Measurements from ENCODE around the gene GAP43. TPM values are rescaled to one million over a fixed set of nuclear protein-coding genes. Genes with fewer than 3 reads are reported as not detected.

The GAP43 gene, protein sequence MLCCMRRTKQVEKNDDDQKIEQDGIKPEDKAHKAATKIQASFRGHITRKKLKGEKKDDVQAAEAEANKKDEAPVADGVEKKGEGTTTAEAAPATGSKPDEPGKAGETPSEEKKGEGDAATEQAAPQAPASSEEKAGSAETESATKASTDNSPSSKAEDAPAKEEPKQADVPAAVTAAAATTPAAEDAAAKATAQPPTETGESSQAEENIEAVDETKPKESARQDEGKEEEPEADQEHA
- total RNA-seq, result not detected

DNA sequence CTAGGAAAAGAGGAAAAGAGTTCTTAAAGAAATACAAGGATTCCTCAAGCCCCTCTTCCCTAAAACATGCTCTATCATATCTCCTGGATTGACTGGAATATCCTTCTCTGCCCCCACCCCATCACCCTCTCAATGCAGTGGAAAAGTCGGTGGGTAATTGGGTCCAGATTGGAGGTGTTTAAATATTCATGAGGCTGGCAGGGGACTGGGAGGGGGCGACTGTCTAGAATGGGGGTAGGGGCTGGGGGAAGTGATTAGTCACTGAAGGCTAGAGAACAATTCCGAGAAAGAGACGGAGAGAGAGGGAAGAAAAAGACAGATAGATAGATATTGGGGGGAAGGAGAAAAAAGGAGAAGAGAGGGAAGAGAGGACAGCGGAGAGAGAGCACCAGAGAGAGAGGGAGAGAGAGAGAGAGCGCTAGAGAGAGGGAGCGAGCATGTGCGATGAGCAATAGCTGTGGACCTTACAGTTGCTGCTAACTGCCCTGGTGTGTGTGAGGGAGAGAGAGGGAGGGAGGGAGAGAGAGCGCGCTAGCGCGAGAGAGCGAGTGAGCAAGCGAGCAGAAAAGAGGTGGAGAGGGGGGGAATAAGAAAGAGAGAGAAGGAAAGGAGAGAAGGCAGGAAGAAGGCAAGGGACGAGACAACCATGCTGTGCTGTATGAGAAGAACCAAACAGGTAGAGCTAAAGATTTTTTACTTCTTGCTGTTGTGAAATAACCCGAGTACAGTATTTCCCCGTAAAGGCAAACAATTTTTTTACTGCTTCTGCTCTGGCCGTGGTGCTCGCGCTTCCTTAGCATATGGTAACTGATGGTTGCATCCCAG, at the start of gene GAP43:
Gene GAP43, plus strand, starts transcription at position 467 of the 825 bp plus-strand sequence. Its CDS starts 180 bp downstream, at position 647.
- no peak for DNase-seq
- ATAC-seq, result peak in 1 of 2 donors; percentile 66
- Mint-ChIP-seq H3K27me3 (ENCODE audit: low read depth) (peaks cover 37% of the 10 kb centered on the region), H3K4me3 (no peak within 1 kb of the TSS), H3K9me3 (no peaks in the 10 kb centered on the region), H3K36me3 (ENCODE audit: insufficient read depth) (no peaks in the 10 kb centered on the region), H3K4me1 (ENCODE audit: low read depth) (peaks cover 7% of the 10 kb centered on the region)

DNA sequence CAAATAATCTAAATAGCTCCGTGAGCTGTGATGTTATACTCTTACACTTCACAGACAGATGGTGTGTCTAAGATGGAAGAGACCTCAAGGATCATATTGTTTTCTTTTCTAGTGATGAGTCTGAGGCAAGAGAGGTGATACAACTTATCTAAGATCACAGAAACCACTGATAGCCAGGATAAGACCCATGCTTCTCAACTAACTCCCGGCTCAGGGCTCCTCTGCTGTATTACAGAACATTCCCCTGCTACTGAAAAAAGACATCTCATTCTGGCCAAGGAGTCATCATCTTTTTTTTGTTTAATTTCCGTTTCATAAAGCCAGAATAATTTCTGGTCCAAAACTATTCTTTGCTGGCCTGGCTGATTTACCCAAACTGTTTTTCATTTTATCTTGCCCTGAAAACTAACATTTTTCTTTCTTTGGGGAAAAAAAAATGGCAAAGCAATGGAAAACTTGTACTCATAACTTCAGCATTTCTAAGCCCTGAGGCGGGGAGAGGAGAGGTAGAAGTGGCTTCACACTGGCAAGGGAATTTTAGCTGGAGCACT, 46.9 kb upstream of the GAP43 start:
- Mint-ChIP-seq H3K27me3 (ENCODE audit: low read depth) (peaks cover 23% of the 10 kb centered on the region), H3K4me3 (no peak overlapping the region), H3K9me3 (no peaks in the 10 kb centered on the region), H3K36me3 (ENCODE audit: insufficient read depth) (no peaks in the 10 kb centered on the region), H3K4me1 (ENCODE audit: low read depth) (no peaks in the 10 kb centered on the region)
- ATAC-seq (no peak), DNase-seq (no peak)

DNA sequence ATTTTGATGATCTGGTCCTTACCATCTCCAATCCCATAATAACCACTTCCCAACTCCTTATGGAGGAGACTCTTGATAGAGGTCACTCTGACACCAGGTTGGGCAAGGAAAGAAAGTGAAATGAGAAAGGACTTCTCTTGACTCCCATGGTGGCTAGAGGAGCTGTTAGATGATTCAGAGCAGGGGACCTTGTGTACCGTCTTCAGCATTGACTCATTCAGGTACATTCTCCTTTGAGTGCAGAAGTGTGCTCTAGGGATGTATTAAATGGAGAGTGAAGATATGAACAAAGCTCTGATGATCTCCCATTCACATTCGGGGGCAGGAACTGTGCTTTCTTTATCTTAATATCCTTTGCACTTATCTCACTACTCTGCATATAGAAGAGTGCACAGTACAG, 46.3 kb upstream of the GAP43 start:
- ATAC-seq (no peak), DNase-seq (no peak)
- H3K4me1 Mint-ChIP-seq (ENCODE audit: low read depth), result no peaks in the 10 kb centered on the region
- peaks cover 23% of the 10 kb centered on the region for H3K27me3 Mint-ChIP-seq (ENCODE audit: low read depth)
- no peaks in the 10 kb centered on the region for H3K9me3 Mint-ChIP-seq
- H3K36me3 Mint-ChIP-seq (ENCODE audit: insufficient read depth), result no peaks in the 10 kb centered on the region
- H3K4me3 Mint-ChIP-seq, result no peak overlapping the region

DNA sequence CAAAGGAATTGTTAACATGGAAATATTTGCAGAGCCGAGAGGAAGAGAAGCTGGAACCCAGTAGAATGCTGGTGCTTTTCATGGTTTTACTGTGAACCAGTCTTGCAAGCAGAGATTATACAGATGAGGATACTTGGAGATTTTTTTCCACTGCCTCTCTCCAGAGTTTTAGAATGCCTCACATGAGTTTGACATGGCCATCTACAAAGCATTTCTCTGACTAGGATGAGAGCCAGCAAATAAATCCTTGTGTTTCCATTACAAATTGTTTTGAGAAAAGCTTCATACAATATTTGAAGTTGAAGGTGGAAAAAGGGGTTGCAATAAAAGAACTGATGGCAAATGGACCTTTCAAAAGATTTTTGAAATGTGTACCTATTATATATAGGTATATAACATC, 45.0 kb upstream of the GAP43 start:
- Mint-ChIP-seq H3K27me3 (ENCODE audit: low read depth) (peaks cover 23% of the 10 kb centered on the region), H3K4me3 (no peak overlapping the region), H3K9me3 (no peaks in the 10 kb centered on the region), H3K36me3 (ENCODE audit: insufficient read depth) (no peaks in the 10 kb centered on the region), H3K4me1 (ENCODE audit: low read depth) (no peaks in the 10 kb centered on the region)
- ATAC-seq (no peak), DNase-seq (no peak)

DNA sequence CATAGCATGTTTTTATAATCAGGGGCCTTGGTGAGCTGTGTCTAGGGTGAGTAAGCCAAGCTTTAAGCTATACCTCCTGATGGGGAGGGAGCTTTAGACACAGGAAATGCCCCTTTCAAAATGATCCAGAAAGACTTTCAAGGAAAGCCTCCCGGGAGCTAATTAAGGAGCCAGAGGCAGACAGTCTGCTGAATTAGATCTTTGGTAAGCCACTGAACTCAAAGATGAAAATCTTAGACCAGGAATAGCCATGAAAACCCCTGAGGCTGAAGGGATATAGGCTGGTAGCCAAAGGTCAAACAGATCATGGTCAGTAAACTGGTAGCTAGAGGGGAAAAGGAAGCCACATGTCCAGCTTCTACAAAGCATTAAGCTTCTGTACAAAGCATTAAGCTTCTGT, 42.7 kb upstream of the GAP43 start:
- ATAC-seq (no peak), DNase-seq (no peak)
- Mint-ChIP-seq H3K27me3 (ENCODE audit: low read depth) (peaks cover 16% of the 10 kb centered on the region), H3K4me3 (no peak overlapping the region), H3K36me3 (ENCODE audit: insufficient read depth) (no peaks in the 10 kb centered on the region), H3K4me1 (ENCODE audit: low read depth) (no peaks in the 10 kb centered on the region), H3K9me3 (no peaks in the 10 kb centered on the region)

GRCh38 chr3:115581362-115582135, 41.8 kb upstream of the GAP43 start:
- H3K9me3 Mint-ChIP-seq, result no peaks in the 10 kb centered on the region
- ATAC-seq (peak in 1 of 2 donors; percentile 41), DNase-seq (no peak)
- H3K36me3 Mint-ChIP-seq (ENCODE audit: insufficient read depth), result no peaks in the 10 kb centered on the region
- H3K4me3 Mint-ChIP-seq, result no peak overlapping the region
- H3K27me3 Mint-ChIP-seq (ENCODE audit: low read depth), result peaks cover 13% of the 10 kb centered on the region
- no peaks in the 10 kb centered on the region for H3K4me1 Mint-ChIP-seq (ENCODE audit: low read depth)

DNA sequence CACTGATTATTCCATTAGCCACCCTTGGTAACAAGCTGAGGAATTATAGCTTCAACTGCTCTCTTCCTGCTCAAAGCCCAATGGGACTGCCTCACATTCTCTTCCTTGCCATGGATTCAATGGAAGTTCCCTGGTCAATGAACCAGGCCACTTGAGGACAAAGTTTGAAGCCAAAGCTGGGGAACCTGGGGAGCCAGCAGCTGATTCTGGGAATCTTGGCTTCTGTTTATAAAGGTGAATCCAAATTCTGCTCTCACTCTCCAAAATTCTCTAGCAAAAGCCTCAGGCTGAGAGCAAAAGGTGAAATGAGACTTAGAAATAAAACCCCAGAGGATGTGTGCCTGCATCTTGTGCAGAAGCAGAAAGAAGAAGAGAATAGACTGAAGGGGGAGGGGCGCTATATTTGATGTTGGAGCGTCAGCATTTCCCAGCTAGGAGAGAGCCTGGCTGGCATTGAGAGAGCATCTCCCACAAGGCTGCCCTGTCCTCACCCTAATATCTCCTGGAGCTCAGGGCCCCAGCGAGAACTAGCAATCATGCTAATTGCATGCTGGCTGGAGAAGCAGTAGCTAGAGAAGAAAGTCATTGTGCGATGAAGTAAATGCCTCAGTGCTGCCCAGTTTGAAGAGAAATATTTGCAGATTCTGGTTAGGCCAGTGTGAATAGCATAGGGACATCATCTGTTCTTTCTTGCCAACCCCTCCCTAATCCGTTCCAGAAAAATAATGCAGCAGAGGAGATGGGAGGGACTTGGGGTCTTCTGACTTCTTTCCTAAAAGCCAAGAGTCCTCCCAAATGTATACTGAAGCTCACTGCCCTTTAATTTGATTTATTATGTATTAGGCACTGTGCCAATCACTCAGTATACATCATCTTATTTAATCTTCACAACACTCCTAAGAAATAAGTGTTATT, 34.9 kb upstream of the GAP43 start:
- Mint-ChIP-seq H3K4me1 (ENCODE audit: low read depth) (no peaks in the 10 kb centered on the region), H3K36me3 (ENCODE audit: insufficient read depth) (no peaks in the 10 kb centered on the region), H3K9me3 (no peaks in the 10 kb centered on the region), H3K27me3 (ENCODE audit: low read depth) (peaks cover 5% of the 10 kb centered on the region), H3K4me3 (no peak overlapping the region)
- no peak for ATAC-seq
- no peak for DNase-seq

GRCh38 chr3:115590873-115591272, 32.4 kb upstream of the GAP43 start:
- H3K27me3 Mint-ChIP-seq (ENCODE audit: low read depth), result peaks cover 5% of the 10 kb centered on the region
- ATAC-seq, result no peak

DNA sequence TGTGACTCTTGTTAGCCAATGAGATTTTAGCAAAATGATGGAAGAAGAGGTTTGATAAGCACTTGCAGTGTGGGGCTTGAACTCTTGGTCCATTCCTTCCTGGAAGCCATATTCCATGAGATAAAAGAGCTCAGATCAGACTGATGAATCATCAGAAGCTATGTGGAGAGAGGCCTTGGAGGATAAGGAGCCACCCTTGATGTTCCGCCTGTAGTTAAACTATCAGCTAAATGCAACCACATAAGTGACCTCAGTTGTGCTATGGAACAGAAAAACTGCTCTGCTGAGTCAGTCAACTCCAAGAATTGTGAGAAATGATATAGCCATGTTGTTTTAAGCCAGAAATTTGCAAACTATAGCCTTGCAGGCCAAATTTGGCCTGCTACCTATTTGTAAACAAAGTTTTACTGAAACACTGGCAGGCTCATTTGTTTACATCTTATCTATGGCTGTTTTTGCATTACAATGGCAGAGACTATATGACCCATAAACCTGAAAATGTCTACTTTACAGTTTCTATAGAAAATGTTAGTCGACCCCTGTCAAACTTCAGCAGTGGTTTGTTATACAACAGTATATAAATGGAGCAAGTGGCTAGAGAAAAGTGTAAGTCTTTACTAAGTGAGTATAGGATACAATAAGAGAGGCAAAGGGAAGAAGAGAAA, 27.6 kb upstream of the GAP43 start:
- Mint-ChIP-seq H3K36me3 (ENCODE audit: insufficient read depth) (no peaks in the 10 kb centered on the region), H3K27me3 (ENCODE audit: low read depth) (peaks cover 3% of the 10 kb centered on the region), H3K9me3 (peaks cover 6% of the 10 kb centered on the region), H3K4me1 (ENCODE audit: low read depth) (no peaks in the 10 kb centered on the region), H3K4me3 (no peak overlapping the region)
- ATAC-seq, result no peak
- no peak for DNase-seq

More at GRCh38 chr3:115590873-115591272, 32.4 kb upstream of the GAP43 start:
- DNase-seq, result no peak
- H3K4me3 Mint-ChIP-seq, result no peak overlapping the region
- peaks cover 6% of the 10 kb centered on the region for H3K9me3 Mint-ChIP-seq
- no peaks in the 10 kb centered on the region for H3K36me3 Mint-ChIP-seq (ENCODE audit: insufficient read depth)
- no peaks in the 10 kb centered on the region for H3K4me1 Mint-ChIP-seq (ENCODE audit: low read depth)

GRCh38 chr3:115598216-115598615, 25.1 kb upstream of the GAP43 start:
- DNase-seq, result no peak
- ATAC-seq, result no peak
- Mint-ChIP-seq H3K36me3 (ENCODE audit: insufficient read depth) (no peaks in the 10 kb centered on the region), H3K9me3 (peaks cover 6% of the 10 kb centered on the region), H3K27me3 (ENCODE audit: low read depth) (peaks cover 5% of the 10 kb centered on the region), H3K4me3 (no peak overlapping the region), H3K4me1 (ENCODE audit: low read depth) (no peaks in the 10 kb centered on the region)

DNA sequence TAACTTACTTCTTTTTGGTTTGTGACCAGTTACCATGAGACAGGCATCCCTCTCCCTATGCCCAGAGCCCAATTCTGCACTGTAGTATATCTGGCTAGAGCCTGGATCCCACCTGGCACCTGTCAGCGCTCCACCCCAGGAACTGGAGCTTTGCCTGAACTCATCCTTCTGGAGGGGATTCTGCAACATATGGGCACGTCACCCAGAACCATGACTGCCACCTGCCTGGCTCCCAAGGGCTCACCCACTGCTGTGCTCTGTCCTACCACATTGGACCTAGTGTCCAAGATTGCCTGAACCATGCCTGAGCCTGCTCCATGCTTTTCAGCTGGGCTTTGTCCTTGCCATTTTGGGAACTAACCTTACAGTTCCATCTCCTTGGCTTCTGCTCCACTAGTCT, 21.1 kb upstream of the GAP43 start:
- no peak for ATAC-seq
- H3K4me3 Mint-ChIP-seq, result no peak overlapping the region
- H3K4me1 Mint-ChIP-seq (ENCODE audit: low read depth), result no peaks in the 10 kb centered on the region
- H3K27me3 Mint-ChIP-seq (ENCODE audit: low read depth), result peaks cover 4% of the 10 kb centered on the region
- DNase-seq, result no peak
- H3K36me3 Mint-ChIP-seq (ENCODE audit: insufficient read depth), result no peaks in the 10 kb centered on the region
- H3K9me3 Mint-ChIP-seq, result no peaks in the 10 kb centered on the region

- no peaks in the 10 kb centered on the region for H3K9me3 Mint-ChIP-seq
These were observed 11.7 kb upstream of the GAP43 start for GRCh38 chr3:115611630-115612029.

More at GRCh38 chr3:115611630-115612029, 11.7 kb upstream of the GAP43 start:
- Mint-ChIP-seq H3K4me3 (no peak overlapping the region), H3K4me1 (ENCODE audit: low read depth) (peaks cover 1% of the 10 kb centered on the region), H3K36me3 (ENCODE audit: insufficient read depth) (no peaks in the 10 kb centered on the region), H3K27me3 (ENCODE audit: low read depth) (no peaks in the 10 kb centered on the region)
- ATAC-seq (no peak), DNase-seq (no peak)

Measured in activated T-cell treated with anti-CD3 and anti-CD28 coated beads, Interleukin-2, amount 50 U/mL, for 4 hours (primary cell).